Vagina (tissue), 2 donors: Measurements from ENCODE around the gene ADGRL1. TPM values are rescaled to one million over a fixed set of nuclear protein-coding genes. Genes with fewer than 3 reads are reported as not detected.
A peak's percentile ranks its signal among the peaks of the same experiment; 100 is the strongest.

Source experiments
- DNase-seq, 2 donors: peaks; one replicate each; pipeline ENCODE4 v3.0.0-alpha.2; 2017; ENCODE audit errors: extremely low spot score in 2 of 2
- H3K27ac ChIP-seq: fragments of 200-600 bp; sonication (generic); one replicate; pipeline ENCODE4 v1.5.1; 2019
- H3K27me3 ChIP-seq: fragments of 200-600 bp; sonication (generic); one replicate; pipeline ENCODE4 v1.5.1; 2019
- H3K36me3 ChIP-seq, 2 donors: fragments of 200-600 bp; sonication (generic); one replicate each; pipeline ENCODE4 v1.5.1; 2017 to 2019
- H3K4me1 ChIP-seq: fragments of 200-600 bp; sonication (generic); one replicate; pipeline ENCODE4 v1.5.1; 2019
- H3K4me3 ChIP-seq, 2 donors: fragments of 200-600 bp; sonication (generic); 1 replicate in 1 of 2; 2 replicates in 1 of 2; pipeline ENCODE4 v1.5.1; 2016 to 2019
- H3K9me3 ChIP-seq: fragments of 200-600 bp; sonication (generic); one replicate; pipeline ENCODE4 v1.5.1; 2019
- CTCF ChIP-seq, 3 experiments: fragments of 450-650 bp in 2 of 3; fragments of 200-600 bp in 1 of 3; sonication (generic) in 1 of 3; IDR thresholded peaks; one replicate each; pipeline ENCODE4 v1.5.1; 2017 to 2019; ENCODE audit warnings: antibody characterized with exemption in 3 of 3, mild to moderate bottlenecking in 2 of 3, moderate library complexity in 2 of 3
- POLR2A ChIP-seq, 2 donors: fragments of 450-650 bp; IDR thresholded peaks; one replicate each; pipeline ENCODE4 v1.6.1; 2017; ENCODE audit warnings: antibody characterized with exemption in 2 of 2, mild to moderate bottlenecking in 2 of 2, moderate library complexity in 2 of 2
- POLR2AphosphoS5 ChIP-seq, 2 donors: sonication (generic); formaldehyde crosslinking; IDR thresholded peaks; one replicate each; pipeline ENCODE4 v1.9.0; 2017; ENCODE audit warnings: antibody characterized with exemption in 2 of 2, mild to moderate bottlenecking in 2 of 2, low read depth in 1 of 2; ENCODE audit not compliant: insufficient read depth in 1 of 2
- intact Hi-C: fragments of 100-400 bp; cut with DNase I; formaldehyde crosslinking; loops from one replicate; pipeline ENCODE4 v1.15.1; 2023
- total RNA-seq: library from RNA; depleted of rRNA; stranded (reverse); fragments of >200 nt; gene quantifications from one replicate; pipeline ENCODE4 v1.2.3, GENCODE V29; 2016

The ADGRL1 gene
- total RNA-seq, 1 donor from 2014 or later, result 23.3 TPM

GRCh38 chr19:14127929-14128509 lies 78.0 kb downstream of the ADGRL1 start:
- no peak for DNase-seq
- Histone ChIP-seq H3K9me3 (no peaks in the 10 kb centered on the region), H3K4me3 (no peak overlapping the region), H3K27ac (no peak overlapping the region), H3K36me3 (no peaks in the 10 kb centered on the region), H3K27me3 (no peaks in the 10 kb centered on the region), H3K4me1 (no peaks in the 10 kb centered on the region)
- intact Hi-C loops, result no loop called here
- no peak for TF ChIP-seq CTCF (IDR thresholded peaks at IDR 0.05)
- no peak for TF ChIP-seq POLR2AphosphoS5 (IDR thresholded peaks at IDR 0.05; ENCODE audit: insufficient read depth in 1 of 2, low read depth in 1 of 2)
- no peak for TF ChIP-seq POLR2A (IDR thresholded peaks at IDR 0.05)

GRCh38 chr19:14127176-14127575 lies 78.8 kb downstream of the ADGRL1 start:
- no peak for DNase-seq
- Histone ChIP-seq H3K4me3 (no peak overlapping the region), H3K36me3 (no peaks in the 10 kb centered on the region), H3K9me3 (no peaks in the 10 kb centered on the region), H3K27me3 (no peaks in the 10 kb centered on the region), H3K27ac (no peak overlapping the region), H3K4me1 (no peaks in the 10 kb centered on the region)
- intact Hi-C loops, result no loop called here
- TF ChIP-seq POLR2A (IDR thresholded peaks at IDR 0.05) (no peak), POLR2AphosphoS5 (IDR thresholded peaks at IDR 0.05; ENCODE audit: insufficient read depth in 1 of 2, low read depth in 1 of 2) (no peak), CTCF (IDR thresholded peaks at IDR 0.05) (no peak)

- Histone ChIP-seq H3K27me3 (no peaks in the 10 kb centered on the region), H3K9me3 (no peaks in the 10 kb centered on the region), H3K36me3 (no peaks in the 10 kb centered on the region), H3K4me3 (no peak overlapping the region), H3K27ac (no peak overlapping the region), H3K4me1 (peaks cover 23% of the 10 kb centered on the region)
- no peak for DNase-seq
- intact Hi-C loops, result no loop called here
- TF ChIP-seq CTCF (IDR thresholded peaks at IDR 0.05), result no peak
- no peak for TF ChIP-seq POLR2A (IDR thresholded peaks at IDR 0.05)
- no peak for TF ChIP-seq POLR2AphosphoS5 (IDR thresholded peaks at IDR 0.05; ENCODE audit: insufficient read depth in 1 of 2, low read depth in 1 of 2)
Observed at GRCh38 chr19:14122924-14123323, 83.0 kb downstream of the ADGRL1 start.

GRCh38 chr19:14120497-14120780 lies 85.5 kb downstream of the ADGRL1 start:
- H3K36me3 ChIP-seq, result no peaks in the 10 kb centered on the region
- H3K27me3 ChIP-seq, result no peaks in the 10 kb centered on the region
- TF ChIP-seq POLR2A (IDR thresholded peaks at IDR 0.05) (no peak), CTCF (IDR thresholded peaks at IDR 0.05) (no peak), POLR2AphosphoS5 (IDR thresholded peaks at IDR 0.05; ENCODE audit: insufficient read depth in 1 of 2, low read depth in 1 of 2) (no peak)
- no peak for DNase-seq
- H3K27ac ChIP-seq, result peak overlapping the region; percentile 98
- no peaks in the 10 kb centered on the region for H3K9me3 ChIP-seq
- intact Hi-C loops, result no loop called here
- H3K4me3 ChIP-seq, result no peak overlapping the region
- peaks cover 40% of the 10 kb centered on the region for H3K4me1 ChIP-seq

- intact Hi-C loops, result loop anchor here (5.0 kb wide), 1 partner anchor 38 kb away; no protein-coding TSS in a partner anchor
- TF ChIP-seq CTCF (IDR thresholded peaks at IDR 0.05) (no peak), POLR2A (IDR thresholded peaks at IDR 0.05) (no peak), POLR2AphosphoS5 (IDR thresholded peaks at IDR 0.05; ENCODE audit: insufficient read depth in 1 of 2, low read depth in 1 of 2) (no peak)
- Histone ChIP-seq H3K36me3 (no peaks in the 10 kb centered on the region), H3K4me3 (no peak overlapping the region), H3K27ac (peak overlapping the region; percentile 98), H3K4me1 (peaks cover 44% of the 10 kb centered on the region), H3K27me3 (no peaks in the 10 kb centered on the region), H3K9me3 (no peaks in the 10 kb centered on the region)
- DNase-seq, result no peak
Observed at GRCh38 chr19:14119644-14120496, 86.1 kb downstream of the ADGRL1 start.
